K562 (cell line): ENCODE results near the gene NCOA1. TPM values are rescaled to one million over a fixed set of nuclear protein-coding genes. Genes with fewer than 3 reads are reported as not detected.

Experiments used
- ATAC-seq: fragments of 200-7000 bp; cut with Tn5 transposase; 3 replicates; pipeline ENCODE4 v1.9.1; 2020; ENCODE audit warnings: moderate library complexity
- BruUV-seq: library from RNA; stranded (reverse); fragments of 400-500 nt; replicated peaks from 2 replicates; lab custom pipeline; 2021; lab: Mats Ljungman, UMichigan
- CTCF ChIA-PET: fragments of 300-600 bp; formaldehyde crosslinking; extraction: SDS; loops from one replicate; lab custom pipeline; 2021; ENCODE audit warnings: low intra/inter-chr PET ratio; lab: Yijun Ruan, JAX
- POLR2A ChIA-PET: fragments of 300-600, 350-650 bp; sonication (Branson Sonifier 250); formaldehyde crosslinking; extraction: SDS; loops from one replicate; lab custom pipeline; 2021; ENCODE audit warnings: antibody characterized with exemption, inconsistent platforms; lab: Yijun Ruan, JAX
- DNase-seq, 4 experiments: peaks; one replicate each; pipeline versions ENCODE4 v3.0.0 to v3.0.0-alpha.2; 2011 to 2018; ENCODE audit warnings: low spot score in 3 of 4, mixed read lengths in 3 of 4; ENCODE audit errors: extremely low read depth in 1 of 4
- FAIRE-seq: peaks from 2 replicates; lab custom pipeline; 2011; peaks lifted over from hg19 to GRCh38; lab: Jason Lieb, UNC
- H2AFZ ChIP-seq: 2 replicates; pipeline ENCODE4 v1.6.0; 2011; ENCODE audit warnings: low read depth, low read length, control low read depth, inconsistent platforms
- H3K27ac ChIP-seq: fragments of 200-600 bp; 3 replicates; pipeline ENCODE4 v1.8.0; 2011; ENCODE audit warnings: low read depth, mild to moderate bottlenecking, control low read depth, inconsistent platforms, low read length, moderate library complexity, mixed read lengths; ENCODE audit errors: extremely low read depth
- H3K27me3 ChIP-seq, 2 experiments: fragments of 300-600 bp in 1 of 2; 2 replicates in 1 of 2; 3 replicates in 1 of 2; pipeline versions ENCODE4 v1.6.0 to v1.8.0; 2011; ENCODE audit warnings: inconsistent platforms in 2 of 2, low read length in 2 of 2, mild to moderate bottlenecking in 1 of 2, mixed read lengths in 1 of 2, moderate library complexity in 1 of 2; ENCODE audit not compliant: control insufficient read depth in 2 of 2, insufficient read depth in 2 of 2
- H3K36me3 ChIP-seq: fragments of 300-600 bp; 3 replicates; pipeline ENCODE4 v1.8.0; 2011; ENCODE audit warnings: mild to moderate bottlenecking, low read length, inconsistent platforms; ENCODE audit not compliant: control insufficient read depth, insufficient read depth
- H3K4me1 ChIP-seq, 2 experiments: fragments of 200-600 bp in 1 of 2; replicated peaks in 1 of 2; 2 replicates in 1 of 2; 3 replicates in 1 of 2; pipeline versions ENCODE4 v1.5.1 to v1.8.0; 2011; ENCODE audit warnings: inconsistent platforms in 2 of 2, low read length in 2 of 2, mild to moderate bottlenecking in 1 of 2, mixed read lengths in 1 of 2, moderate library complexity in 1 of 2; ENCODE audit not compliant: control insufficient read depth in 2 of 2, insufficient read depth in 2 of 2
- H3K4me2 ChIP-seq: 2 replicates; pipeline ENCODE4 v1.6.1; 2011; ENCODE audit warnings: low read length, control low read depth, inconsistent platforms, mixed read lengths; ENCODE audit not compliant: insufficient read depth
- H3K4me3 ChIP-seq: fragments of 200-600 bp; sonication (generic), shearing (Covaris generic); 2 replicates; pipeline ENCODE4 v1.5.1; 2016; ENCODE audit warnings: control low read depth, inconsistent platforms
- H3K79me2 ChIP-seq: fragments of 200-600 bp; 3 replicates; pipeline ENCODE4 v1.8.0; 2011; ENCODE audit warnings: low read length, inconsistent platforms; ENCODE audit not compliant: control insufficient read depth, insufficient read depth
- H3K9ac ChIP-seq, 2 experiments: 2 replicates each; pipeline versions ENCODE4 v1.6.0 to v1.6.1; 2011; ENCODE audit warnings: low read depth in 2 of 2, low read length in 2 of 2, control low read depth in 1 of 2, inconsistent platforms in 1 of 2, mild to moderate bottlenecking in 1 of 2, mixed read lengths in 1 of 2; ENCODE audit not compliant: insufficient read depth in 1 of 2
- H3K9me1 ChIP-seq: one replicate; pipeline ENCODE4 v1.6.0; 2011; ENCODE audit warnings: inconsistent platforms, mild to moderate bottlenecking, low read length, moderate library complexity; ENCODE audit not compliant: control insufficient read depth, insufficient read depth
- H3K9me3 ChIP-seq: replicated peaks from 2 replicates; pipeline ENCODE4 v1.5.1; 2011; ENCODE audit warnings: low read depth, low read length, inconsistent platforms; ENCODE audit not compliant: control insufficient read depth, insufficient read depth
- H4K20me1 ChIP-seq: replicated peaks from 2 replicates; pipeline ENCODE4 v1.6.1; 2011; ENCODE audit warnings: low read length, inconsistent platforms, mixed read lengths; ENCODE audit not compliant: control insufficient read depth, insufficient read depth
- ATF6 ChIP-seq: sonication (generic); formaldehyde crosslinking; IDR thresholded peaks from 2 replicates; pipeline ENCODE4 v1.4.0; 2020; ENCODE audit warnings: mild to moderate bottlenecking, missing genetic modification reagents
- GATAD2A ChIP-seq: fragments of 450-650 bp; IDR thresholded peaks from 2 replicates; pipeline ENCODE4 v1.6.1; 2017
- ZNF511 ChIP-seq: sonication (generic); formaldehyde crosslinking; IDR thresholded peaks from 2 replicates; pipeline ENCODE4 v1.8.0; 2022; ENCODE audit warnings: mild to moderate bottlenecking, missing genetic modification reagents
- ZZZ3 ChIP-seq: fragments of 450-650 bp; IDR thresholded peaks from 2 replicates; pipeline ENCODE4 v1.6.1; 2016; ENCODE audit warnings: antibody characterized with exemption, mild to moderate bottlenecking, moderate library complexity
- WGBS: fragments of 100-300 bp; shearing (Covaris generic); methylation state at CpG from one replicate; pipeline ENCODE4 v1.1.6; 2016; ENCODE audit warnings: low coverage, mixed read lengths; ENCODE audit not compliant: insufficient coverage; ENCODE audit errors: missing lambda C conversion rate; 5-methylcytosine and 5-hydroxymethylcytosine counted together
- in situ Hi-C: fragments of 300-500 bp; cut with MboI; formaldehyde crosslinking; loops from 4 replicates; pipeline ENCODE4 v1.15.0; 2018; ENCODE audit warnings: inconsistent platforms, mixed read lengths
- intact Hi-C: fragments of 100-400 bp; cut with micrococcal nuclease; formaldehyde crosslinking; loops from 2 replicates; pipeline ENCODE4 v1.14.2; 2022
- polyA plus RNA-seq, 8 experiments: library from polyadenylated mRNA; depleted of rRNA in 4 of 8; stranded (reverse) in 5 of 8; unstranded in 3 of 8; fragments of >200 nt; fragmentation: Nextera tagmentation in 2 of 8; fragmentation: Illumina TruSeq in 1 of 8; extraction: Ambion mirVana in 2 of 8; extraction: Trizol in 1 of 8; gene quantifications; 2 replicates each; pipeline versions ENCODE4 v1.2.1 to v1.2.3, GENCODE V29; 2011 to 2014; ENCODE audit warnings: inconsistent platforms in 1 of 8, missing spikeins in 1 of 8
- total RNA-seq, 7 experiments: library from RNA; depleted of rRNA in 6 of 7; stranded (reverse); fragments of >200 nt in 6 of 7; fragmentation: Illumina TruSeq in 2 of 7; extraction: Trizol in 2 of 7; gene quantifications; 2 replicates each; pipeline versions ENCODE4 v1.2.1 to v1.2.3, GENCODE V29; 2011 to 2021; ENCODE audit warnings: low replicate concordance in 1 of 7

NCOA1 gene
- total and polyA plus RNA-seq, 9 of the 15 experiments (the other 6 are each of a cell fraction or from before 2014, with no cell fraction given) = 4.9 to 25.7 (median 17.0) TPM

- intact Hi-C loops = no loop called here
- no peak for FAIRE-seq
- no peaks in the 10 kb centered on the region for H3K9me3 ChIP-seq
- POLR2A ChIA-PET = interaction anchor here (0.6 to 5.0 kb wide), 5 partner anchors 7 to 95 kb away, joined by 3 to 33 read pairs (median 3); no protein-coding TSS in a partner anchor
- no peaks in the 10 kb centered on the region for H3K9me1 ChIP-seq
- no peaks in the 10 kb centered on the region for H3K27me3 ChIP-seq
- no peak; the same call in 2 of the 3 replicates for ATAC-seq
- H3K4me3 ChIP-seq = no peak overlapping the region
- peaks cover 0 to 12% of the 10 kb centered on the region in 2 experiments; a peak in 3 of 5 replicates for H3K4me1 ChIP-seq
- 86% methylated on average over 6 of the region's 6 CpGs for WGBS
- no peak overlapping the region for H2AFZ ChIP-seq
- CTCF ChIA-PET = no interaction called here
- no peak overlapping the region for H3K9ac ChIP-seq
- no peak overlapping the region for H3K4me2 ChIP-seq
- no peaks in the 10 kb centered on the region; the same call in 2 of the 3 replicates for H3K36me3 ChIP-seq
- H3K27ac ChIP-seq = no peak overlapping the region
- no peak for DNase-seq
- no TSS peak for BruUV-seq
- TF ChIP-seq ZNF511 (CRISPR knock-in tag) (no peak), GATAD2A (no peak), ATF6 (CRISPR knock-in tag) (no peak), ZZZ3 (no peak)
- TF ChIP-seq, all 486 proteins: peak for 0
- H3K79me2 ChIP-seq = peaks cover 87% of the 10 kb centered on the region
- in situ Hi-C loops = no loop called here
- no peaks in the 10 kb centered on the region; the same call in 1 of the 2 replicates for H4K20me1 ChIP-seq
These were observed 14.7 kb downstream of the NCOA1 start for GRCh38 chr2:24505534-24506275.
